WTC11 (cell line): Measurements from ENCODE around the gene CPNE4. TPM values are rescaled to one million over a fixed set of nuclear protein-coding genes. Genes with fewer than 3 reads are reported as not detected.
A peak's percentile ranks its signal among the peaks of the same experiment; 100 is the strongest.

Experiments
- ATAC-seq: fragments of 200-7000 bp; cut with Tn5 transposase; 2 replicates; pipeline ENCODE4 v1.10.0; 2021; ENCODE audit warnings: mild to moderate bottlenecking, moderate library complexity
- CTCF ChIA-PET: fragments of 300-600 bp; sonication (Branson Sonifier 250); formaldehyde crosslinking; loops from one replicate; lab custom pipeline; 2021; ENCODE audit warnings: antibody characterized with exemption; lab: Charles Lee
- POLR2A ChIA-PET: fragments of 350-600 bp; sonication (Branson Sonifier 250); formaldehyde crosslinking; loops from one replicate; lab custom pipeline; 2021; ENCODE audit warnings: antibody characterized with exemption; lab: Charles Lee
- DNase-seq: peaks from one replicate; pipeline ENCODE4 v3.0.0; 2021; ENCODE audit warnings: low spot score
- H3K27ac Mint-ChIP-seq: 2 replicates; pipeline ENCODE4 v1.8.0; 2021; ENCODE audit warnings: mixed read lengths
- H3K27me3 Mint-ChIP-seq: 2 replicates; pipeline ENCODE4 v1.8.0; 2021; ENCODE audit warnings: low read depth, mild to moderate bottlenecking, moderate library complexity, mixed read lengths
- H3K36me3 Mint-ChIP-seq: 2 replicates; pipeline ENCODE4 v1.8.0; 2021; ENCODE audit warnings: mixed read lengths
- H3K4me1 Mint-ChIP-seq: 2 replicates; pipeline ENCODE4 v1.8.0; 2022; ENCODE audit warnings: mixed read lengths
- H3K4me3 Mint-ChIP-seq: 2 replicates; pipeline ENCODE4 v1.8.0; 2021; ENCODE audit warnings: mild to moderate bottlenecking, moderate library complexity, mixed read lengths
- H3K9me3 Mint-ChIP-seq: 2 replicates; pipeline ENCODE4 v1.8.0; 2021; ENCODE audit warnings: mixed read lengths
- AFF4 ChIP-seq: sonication (generic); formaldehyde crosslinking; IDR thresholded peaks from 2 replicates; pipeline ENCODE4 v1.8.1; 2023; ENCODE audit warnings: mild to moderate bottlenecking, missing genetic modification reagents, borderline replicate concordance
- ATF3 ChIP-seq: sonication (generic); formaldehyde crosslinking; conservative IDR thresholded peaks from 2 replicates; pipeline ENCODE4 v1.8.1; 2022; ENCODE audit warnings: mild to moderate bottlenecking, missing genetic modification reagents
- ATF6 ChIP-seq: sonication (generic); formaldehyde crosslinking; IDR thresholded peaks from 2 replicates; pipeline ENCODE4 v1.8.1; 2023; ENCODE audit warnings: mild to moderate bottlenecking, missing genetic modification reagents
- CDX4 ChIP-seq: fragments of 250-450 bp; sonication (Bioruptor Pico); IDR thresholded peaks from 2 replicates; pipeline ENCODE4 v1.9.0; 2021; ENCODE audit warnings: moderate library complexity, mild to moderate bottlenecking, inconsistent platforms, borderline replicate concordance
- ETV6 ChIP-seq: sonication (generic); formaldehyde crosslinking; IDR thresholded peaks from 2 replicates; pipeline ENCODE4 v1.8.1; 2022; ENCODE audit warnings: mild to moderate bottlenecking, missing genetic modification reagents
- GTF2I ChIP-seq: fragments of 250-450 bp; sonication (Bioruptor Pico); conservative IDR thresholded peaks from 2 replicates; pipeline ENCODE4 v1.4.0; 2021; ENCODE audit warnings: mild to moderate bottlenecking
- NFATC4 ChIP-seq: fragments of 250-450 bp; sonication (Bioruptor Pico); IDR thresholded peaks from 2 replicates; pipeline ENCODE4 v1.9.0; 2021; ENCODE audit warnings: mild to moderate bottlenecking
- NR1H2 ChIP-seq: sonication (generic); formaldehyde crosslinking; IDR thresholded peaks from 2 replicates; pipeline ENCODE4 v1.9.0; 2021; ENCODE audit warnings: mild to moderate bottlenecking, moderate library complexity, missing genetic modification reagents
- NR3C1 ChIP-seq: sonication (generic); formaldehyde crosslinking; conservative IDR thresholded peaks from 2 replicates; pipeline ENCODE4 v1.8.1; 2023; ENCODE audit warnings: low read depth, mild to moderate bottlenecking, missing genetic modification reagents
- RORB ChIP-seq: fragments of 250-450 bp; sonication (Bioruptor Pico); IDR thresholded peaks from 2 replicates; pipeline ENCODE4 v1.9.0; 2021; ENCODE audit warnings: mild to moderate bottlenecking
- SOX15 ChIP-seq: fragments of 250-450 bp; sonication (Bioruptor Pico); IDR thresholded peaks from 2 replicates; pipeline ENCODE4 v1.9.0; 2021; ENCODE audit warnings: mild to moderate bottlenecking
- ZNF138 ChIP-seq: sonication (generic); formaldehyde crosslinking; conservative IDR thresholded peaks from 2 replicates; pipeline ENCODE4 v1.8.1; 2022; ENCODE audit warnings: mild to moderate bottlenecking, moderate library complexity, missing genetic modification reagents
- total RNA-seq: library from RNA; stranded (reverse); gene quantifications from 3 replicates; pipeline ENCODE4 v1.2.3, GENCODE V29; 2021
- TF ChIP-seq, protein P1 (sequence below): fragments of 250-450 bp; sonication (Bioruptor Pico); IDR thresholded peaks from 2 replicates; pipeline ENCODE4 v1.9.0; 2021; ENCODE audit warnings: mild to moderate bottlenecking
- TF ChIP-seq, protein P2 (sequence below): sonication (generic); formaldehyde crosslinking; IDR thresholded peaks from 2 replicates; pipeline ENCODE4 v1.8.0; 2022; ENCODE audit warnings: missing genetic modification reagents
- TF ChIP-seq, protein P3 (sequence below): sonication (generic); formaldehyde crosslinking; conservative IDR thresholded peaks from 2 replicates; pipeline ENCODE4 v1.8.1; 2023; ENCODE audit warnings: mild to moderate bottlenecking, low read depth, missing genetic modification reagents, moderate library complexity
- TF ChIP-seq, protein P4 (sequence below): fragments of 250-450 bp; sonication (Bioruptor Pico); IDR thresholded peaks from 2 replicates; pipeline ENCODE4 v1.8.0; 2021; ENCODE audit warnings: mild to moderate bottlenecking

Gene CPNE4
- total RNA-seq, 1 experiment from 2014 or later = 2.4 TPM

DNA sequence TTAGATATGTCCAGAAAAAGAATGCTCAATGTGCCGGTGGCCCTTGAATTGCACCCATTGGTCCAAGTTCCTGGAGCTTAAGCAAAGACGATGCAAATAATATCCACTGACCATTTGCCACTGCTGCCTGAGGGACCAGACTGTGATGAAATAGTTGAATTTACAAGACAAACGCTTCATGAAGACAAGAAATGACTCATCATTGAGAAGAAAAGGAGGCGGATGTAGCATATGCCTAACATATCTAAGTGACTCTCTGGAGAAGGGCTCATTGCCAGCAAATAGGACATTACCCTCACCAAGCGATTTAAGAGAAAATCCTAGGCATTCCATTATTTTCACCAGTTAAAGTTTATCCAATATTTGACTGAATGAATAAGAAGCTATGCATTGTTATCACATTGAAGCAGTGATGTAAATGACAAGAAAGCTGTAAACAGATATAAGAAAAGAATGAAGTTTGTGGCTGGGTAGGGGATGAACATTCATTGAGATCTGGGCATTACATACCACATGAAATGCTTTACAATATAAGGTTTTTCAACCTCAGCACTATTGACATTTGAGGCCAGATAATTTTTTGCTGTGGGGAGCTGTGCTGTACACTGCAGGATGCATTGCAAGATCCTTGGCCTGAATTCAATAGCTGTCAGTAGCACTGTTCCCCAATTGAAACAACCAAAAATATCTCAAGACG is 48.9 kb upstream of the CPNE4 start:
- Mint-ChIP-seq H3K9me3 (no peaks in the 10 kb centered on the region), H3K27ac (no peak overlapping the region), H3K27me3 (peaks cover 5% of the 10 kb centered on the region), H3K4me1 (peaks cover 21% of the 10 kb centered on the region), H3K36me3 (no peaks in the 10 kb centered on the region), H3K4me3 (no peak overlapping the region)
- peak; percentile 69 for ATAC-seq
- CTCF ChIA-PET = no interaction called here
- POLR2A ChIA-PET = no interaction called here
- DNase-seq = no peak
- TF ChIP-seq CDX4 (CRISPR knock-in tag) (no peak), ATF6 (CRISPR knock-in tag) (no peak), GTF2I (CRISPR knock-in tag) (no peak), NR1H2 (CRISPR knock-in tag) (no peak), ETV6 (CRISPR knock-in tag) (no peak), NFATC4 (no peak), ATF3 (CRISPR knock-in tag) (no peak), NR3C1 (CRISPR knock-in tag) (no peak), ZNF138 (CRISPR knock-in tag) (no peak), AFF4 (CRISPR knock-in tag) (no peak), RORB (CRISPR knock-in tag) (no peak), SOX15 (CRISPR knock-in tag) (no peak)
- TF ChIP-seq, protein P1, sequence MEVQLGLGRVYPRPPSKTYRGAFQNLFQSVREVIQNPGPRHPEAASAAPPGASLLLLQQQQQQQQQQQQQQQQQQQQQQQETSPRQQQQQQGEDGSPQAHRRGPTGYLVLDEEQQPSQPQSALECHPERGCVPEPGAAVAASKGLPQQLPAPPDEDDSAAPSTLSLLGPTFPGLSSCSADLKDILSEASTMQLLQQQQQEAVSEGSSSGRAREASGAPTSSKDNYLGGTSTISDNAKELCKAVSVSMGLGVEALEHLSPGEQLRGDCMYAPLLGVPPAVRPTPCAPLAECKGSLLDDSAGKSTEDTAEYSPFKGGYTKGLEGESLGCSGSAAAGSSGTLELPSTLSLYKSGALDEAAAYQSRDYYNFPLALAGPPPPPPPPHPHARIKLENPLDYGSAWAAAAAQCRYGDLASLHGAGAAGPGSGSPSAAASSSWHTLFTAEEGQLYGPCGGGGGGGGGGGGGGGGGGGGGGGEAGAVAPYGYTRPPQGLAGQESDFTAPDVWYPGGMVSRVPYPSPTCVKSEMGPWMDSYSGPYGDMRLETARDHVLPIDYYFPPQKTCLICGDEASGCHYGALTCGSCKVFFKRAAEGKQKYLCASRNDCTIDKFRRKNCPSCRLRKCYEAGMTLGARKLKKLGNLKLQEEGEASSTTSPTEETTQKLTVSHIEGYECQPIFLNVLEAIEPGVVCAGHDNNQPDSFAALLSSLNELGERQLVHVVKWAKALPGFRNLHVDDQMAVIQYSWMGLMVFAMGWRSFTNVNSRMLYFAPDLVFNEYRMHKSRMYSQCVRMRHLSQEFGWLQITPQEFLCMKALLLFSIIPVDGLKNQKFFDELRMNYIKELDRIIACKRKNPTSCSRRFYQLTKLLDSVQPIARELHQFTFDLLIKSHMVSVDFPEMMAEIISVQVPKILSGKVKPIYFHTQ (CRISPR knock-in tag) = no peak
- TF ChIP-seq, protein P2, sequence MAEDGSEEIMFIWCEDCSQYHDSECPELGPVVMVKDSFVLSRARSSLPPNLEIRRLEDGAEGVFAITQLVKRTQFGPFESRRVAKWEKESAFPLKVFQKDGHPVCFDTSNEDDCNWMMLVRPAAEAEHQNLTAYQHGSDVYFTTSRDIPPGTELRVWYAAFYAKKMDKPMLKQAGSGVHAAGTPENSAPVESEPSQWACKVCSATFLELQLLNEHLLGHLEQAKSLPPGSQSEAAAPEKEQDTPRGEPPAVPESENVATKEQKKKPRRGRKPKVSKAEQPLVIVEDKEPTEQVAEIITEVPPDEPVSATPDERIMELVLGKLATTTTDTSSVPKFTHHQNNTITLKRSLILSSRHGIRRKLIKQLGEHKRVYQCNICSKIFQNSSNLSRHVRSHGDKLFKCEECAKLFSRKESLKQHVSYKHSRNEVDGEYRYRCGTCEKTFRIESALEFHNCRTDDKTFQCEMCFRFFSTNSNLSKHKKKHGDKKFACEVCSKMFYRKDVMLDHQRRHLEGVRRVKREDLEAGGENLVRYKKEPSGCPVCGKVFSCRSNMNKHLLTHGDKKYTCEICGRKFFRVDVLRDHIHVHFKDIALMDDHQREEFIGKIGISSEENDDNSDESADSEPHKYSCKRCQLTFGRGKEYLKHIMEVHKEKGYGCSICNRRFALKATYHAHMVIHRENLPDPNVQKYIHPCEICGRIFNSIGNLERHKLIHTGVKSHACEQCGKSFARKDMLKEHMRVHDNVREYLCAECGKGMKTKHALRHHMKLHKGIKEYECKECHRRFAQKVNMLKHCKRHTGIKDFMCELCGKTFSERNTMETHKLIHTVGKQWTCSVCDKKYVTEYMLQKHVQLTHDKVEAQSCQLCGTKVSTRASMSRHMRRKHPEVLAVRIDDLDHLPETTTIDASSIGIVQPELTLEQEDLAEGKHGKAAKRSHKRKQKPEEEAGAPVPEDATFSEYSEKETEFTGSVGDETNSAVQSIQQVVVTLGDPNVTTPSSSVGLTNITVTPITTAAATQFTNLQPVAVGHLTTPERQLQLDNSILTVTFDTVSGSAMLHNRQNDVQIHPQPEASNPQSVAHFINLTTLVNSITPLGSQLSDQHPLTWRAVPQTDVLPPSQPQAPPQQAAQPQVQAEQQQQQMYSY (CRISPR knock-in tag) = no peak
- TF ChIP-seq, protein P3, sequence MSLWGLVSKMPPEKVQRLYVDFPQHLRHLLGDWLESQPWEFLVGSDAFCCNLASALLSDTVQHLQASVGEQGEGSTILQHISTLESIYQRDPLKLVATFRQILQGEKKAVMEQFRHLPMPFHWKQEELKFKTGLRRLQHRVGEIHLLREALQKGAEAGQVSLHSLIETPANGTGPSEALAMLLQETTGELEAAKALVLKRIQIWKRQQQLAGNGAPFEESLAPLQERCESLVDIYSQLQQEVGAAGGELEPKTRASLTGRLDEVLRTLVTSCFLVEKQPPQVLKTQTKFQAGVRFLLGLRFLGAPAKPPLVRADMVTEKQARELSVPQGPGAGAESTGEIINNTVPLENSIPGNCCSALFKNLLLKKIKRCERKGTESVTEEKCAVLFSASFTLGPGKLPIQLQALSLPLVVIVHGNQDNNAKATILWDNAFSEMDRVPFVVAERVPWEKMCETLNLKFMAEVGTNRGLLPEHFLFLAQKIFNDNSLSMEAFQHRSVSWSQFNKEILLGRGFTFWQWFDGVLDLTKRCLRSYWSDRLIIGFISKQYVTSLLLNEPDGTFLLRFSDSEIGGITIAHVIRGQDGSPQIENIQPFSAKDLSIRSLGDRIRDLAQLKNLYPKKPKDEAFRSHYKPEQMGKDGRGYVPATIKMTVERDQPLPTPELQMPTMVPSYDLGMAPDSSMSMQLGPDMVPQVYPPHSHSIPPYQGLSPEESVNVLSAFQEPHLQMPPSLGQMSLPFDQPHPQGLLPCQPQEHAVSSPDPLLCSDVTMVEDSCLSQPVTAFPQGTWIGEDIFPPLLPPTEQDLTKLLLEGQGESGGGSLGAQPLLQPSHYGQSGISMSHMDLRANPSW (CRISPR knock-in tag) = no peak
- TF ChIP-seq, protein P4, sequence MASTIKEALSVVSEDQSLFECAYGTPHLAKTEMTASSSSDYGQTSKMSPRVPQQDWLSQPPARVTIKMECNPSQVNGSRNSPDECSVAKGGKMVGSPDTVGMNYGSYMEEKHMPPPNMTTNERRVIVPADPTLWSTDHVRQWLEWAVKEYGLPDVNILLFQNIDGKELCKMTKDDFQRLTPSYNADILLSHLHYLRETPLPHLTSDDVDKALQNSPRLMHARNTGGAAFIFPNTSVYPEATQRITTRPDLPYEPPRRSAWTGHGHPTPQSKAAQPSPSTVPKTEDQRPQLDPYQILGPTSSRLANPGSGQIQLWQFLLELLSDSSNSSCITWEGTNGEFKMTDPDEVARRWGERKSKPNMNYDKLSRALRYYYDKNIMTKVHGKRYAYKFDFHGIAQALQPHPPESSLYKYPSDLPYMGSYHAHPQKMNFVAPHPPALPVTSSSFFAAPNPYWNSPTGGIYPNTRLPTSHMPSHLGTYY (CRISPR knock-in tag) = no peak
